ENCODE measurements around the gene IL2RA. TPM values are rescaled to one million over a fixed set of nuclear protein-coding genes. Genes with fewer than 3 reads are reported as not detected.

Gene IL2RA
- polyA plus RNA-seq, 3 donors = 0.06 TPM; not detected in 2

DNA sequence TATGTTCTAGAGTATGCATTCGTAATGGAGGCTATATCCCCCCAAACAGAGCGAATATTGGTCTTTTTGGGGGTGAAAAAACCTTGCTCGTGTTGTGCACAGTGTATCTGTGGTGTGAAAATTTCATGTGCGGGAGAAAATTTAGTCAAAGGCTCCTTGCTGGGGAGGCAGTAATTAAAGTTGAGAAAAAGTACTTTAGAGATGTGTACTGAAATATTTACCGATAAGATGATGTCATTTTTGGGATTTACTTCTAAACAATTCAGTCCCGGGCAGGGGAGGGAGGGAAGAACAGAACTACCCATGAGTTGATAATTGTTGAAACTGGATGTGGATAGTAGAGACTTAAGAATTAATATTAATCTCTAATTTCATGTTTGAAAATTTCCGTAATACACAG is 36.0 kb upstream of the IL2RA start:
- H3K4me2 ChIP-seq (replicated peaks; ENCODE audit: extremely low read depth, low read length, poor library complexity, severe bottlenecking) = no peak overlapping the region
- H3K9me3 Mint-ChIP-seq = no peaks in the 10 kb centered on the region
- intact Hi-C loops (cut with micrococcal nuclease) = no loop called here
- H3K4me3 ChIP-seq (replicated peaks in 1 of 3; ENCODE audit: low read depth in 2 of 3, low read length in 3 of 3) = no peak overlapping the region
- no peak for DNase-seq
- no peak overlapping the region for H3K27ac Mint-ChIP-seq
- no peak overlapping the region for H3K9ac ChIP-seq (ENCODE audit: insufficient read depth, low read length, poor library complexity, severe bottlenecking)
- no peak overlapping the region for H3K27ac ChIP-seq (ENCODE audit: low read depth in 1 of 2, low read length in 2 of 2)
- TF ChIP-seq, protein P1, sequence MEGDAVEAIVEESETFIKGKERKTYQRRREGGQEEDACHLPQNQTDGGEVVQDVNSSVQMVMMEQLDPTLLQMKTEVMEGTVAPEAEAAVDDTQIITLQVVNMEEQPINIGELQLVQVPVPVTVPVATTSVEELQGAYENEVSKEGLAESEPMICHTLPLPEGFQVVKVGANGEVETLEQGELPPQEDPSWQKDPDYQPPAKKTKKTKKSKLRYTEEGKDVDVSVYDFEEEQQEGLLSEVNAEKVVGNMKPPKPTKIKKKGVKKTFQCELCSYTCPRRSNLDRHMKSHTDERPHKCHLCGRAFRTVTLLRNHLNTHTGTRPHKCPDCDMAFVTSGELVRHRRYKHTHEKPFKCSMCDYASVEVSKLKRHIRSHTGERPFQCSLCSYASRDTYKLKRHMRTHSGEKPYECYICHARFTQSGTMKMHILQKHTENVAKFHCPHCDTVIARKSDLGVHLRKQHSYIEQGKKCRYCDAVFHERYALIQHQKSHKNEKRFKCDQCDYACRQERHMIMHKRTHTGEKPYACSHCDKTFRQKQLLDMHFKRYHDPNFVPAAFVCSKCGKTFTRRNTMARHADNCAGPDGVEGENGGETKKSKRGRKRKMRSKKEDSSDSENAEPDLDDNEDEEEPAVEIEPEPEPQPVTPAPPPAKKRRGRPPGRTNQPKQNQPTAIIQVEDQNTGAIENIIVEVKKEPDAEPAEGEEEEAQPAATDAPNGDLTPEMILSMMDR (IDR thresholded peaks at IDR 0.05) = no peak
- H3K27me3 ChIP-seq (ENCODE audit: control insufficient read depth in 2 of 2, insufficient read depth in 2 of 2, low read length in 2 of 2) = no peaks in the 10 kb centered on the region
- no peaks in the 10 kb centered on the region for H3K9me3 ChIP-seq (replicated peaks in 1 of 2; ENCODE audit: control insufficient read depth in 1 of 2, insufficient read depth in 1 of 2, low read length in 2 of 2)
- peaks cover 91% of the 10 kb centered on the region for H3K79me2 ChIP-seq (ENCODE audit: insufficient read depth, low read length)
- peaks cover 96% of the 10 kb centered on the region for H4K20me1 ChIP-seq (ENCODE audit: insufficient read depth, low read length)
- H3K27me3 Mint-ChIP-seq (ENCODE audit: low read depth in 3 of 3) = no peaks in the 10 kb centered on the region
- H3K36me3 Mint-ChIP-seq = peaks cover 55 to 69% of the 10 kb centered on the region in 2 donors
- H3K4me1 Mint-ChIP-seq = peaks cover 17% of the 10 kb centered on the region
- no peak overlapping the region for H2AFZ ChIP-seq (ENCODE audit: insufficient read depth, low read depth, low read length, poor library complexity, severe bottlenecking)
- 95% methylated on average over 4 of the region's 7 CpGs for WGBS (ENCODE audit: insufficient coverage)
- peaks cover 48 to 68% of the 10 kb centered on the region in 2 donors for H3K36me3 ChIP-seq (replicated peaks in 1 of 2; ENCODE audit: control insufficient read depth in 1 of 2, insufficient read depth in 2 of 2, low read length in 2 of 2)
- H3K4me3 Mint-ChIP-seq = no peak overlapping the region
- H3K4me1 ChIP-seq (ENCODE audit: control insufficient read depth in 1 of 2, insufficient read depth in 2 of 2, low read length in 2 of 2) = peaks cover 3 to 4% of the 10 kb centered on the region in 2 donors

DNA sequence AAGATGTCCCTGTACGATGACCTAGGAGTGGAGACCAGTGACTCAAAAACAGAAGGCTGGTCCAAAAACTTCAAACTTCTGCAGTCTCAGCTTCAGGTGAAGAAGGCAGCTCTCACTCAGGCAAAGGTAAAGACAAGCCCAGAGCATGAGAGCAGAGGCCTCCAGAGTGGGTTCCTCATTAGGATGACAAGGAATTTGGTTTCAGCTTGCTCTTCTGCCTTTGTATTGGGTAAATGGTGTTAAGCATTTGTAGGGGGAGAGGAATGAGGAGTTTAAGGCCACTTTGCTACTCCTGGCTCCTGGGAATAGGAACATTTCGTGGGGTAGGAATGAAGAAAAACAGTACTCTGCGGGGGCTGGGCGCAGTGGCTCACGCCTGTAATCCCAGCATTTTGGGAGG is 34.9 kb upstream of the IL2RA start:
- Mint-ChIP-seq H3K9me3 (no peaks in the 10 kb centered on the region), H3K4me1 (peaks cover 27% of the 10 kb centered on the region), H3K36me3 (peaks cover 45 to 60% of the 10 kb centered on the region in 2 donors), H3K4me3 (no peak overlapping the region), H3K27me3 (ENCODE audit: low read depth in 3 of 3) (no peaks in the 10 kb centered on the region), H3K27ac (peak overlapping the region in 2 of 7 donors; percentile 13 to 57)
- H4K20me1 ChIP-seq (ENCODE audit: insufficient read depth, low read length) = peaks cover 99% of the 10 kb centered on the region
- no peak overlapping the region for H3K27ac ChIP-seq (ENCODE audit: low read depth in 1 of 2, low read length in 2 of 2)
- no peak for DNase-seq
- TF ChIP-seq, protein P1 (IDR thresholded peaks at IDR 0.05) = no peak
- H3K9ac ChIP-seq (ENCODE audit: insufficient read depth, low read length, poor library complexity, severe bottlenecking) = no peak overlapping the region
- H2AFZ ChIP-seq (ENCODE audit: insufficient read depth, low read depth, low read length, poor library complexity, severe bottlenecking) = no peak overlapping the region
- H3K36me3 ChIP-seq (replicated peaks in 1 of 2; ENCODE audit: control insufficient read depth in 1 of 2, insufficient read depth in 2 of 2, low read length in 2 of 2) = peaks cover 38 to 58% of the 10 kb centered on the region in 2 donors
- 93% methylated on average over 4 of the region's 5 CpGs for WGBS (ENCODE audit: insufficient coverage)
- H3K4me1 ChIP-seq (ENCODE audit: control insufficient read depth in 1 of 2, insufficient read depth in 2 of 2, low read length in 2 of 2) = peaks cover 14 to 15% of the 10 kb centered on the region in 2 donors
- peaks cover 98% of the 10 kb centered on the region for H3K79me2 ChIP-seq (ENCODE audit: insufficient read depth, low read length)
- intact Hi-C loops (cut with micrococcal nuclease) = no loop called here
- H3K9me3 ChIP-seq (replicated peaks in 1 of 2; ENCODE audit: control insufficient read depth in 1 of 2, insufficient read depth in 1 of 2, low read length in 2 of 2) = no peaks in the 10 kb centered on the region
- H3K4me3 ChIP-seq (replicated peaks in 1 of 3; ENCODE audit: low read depth in 2 of 3, low read length in 3 of 3) = no peak overlapping the region
- H3K27me3 ChIP-seq (ENCODE audit: control insufficient read depth in 2 of 2, insufficient read depth in 2 of 2, low read length in 2 of 2) = no peaks in the 10 kb centered on the region
- no peak overlapping the region for H3K4me2 ChIP-seq (replicated peaks; ENCODE audit: extremely low read depth, low read length, poor library complexity, severe bottlenecking)
